ENCODE data around the gene TBX10.
"Not testable (repeated sequence)": the region's sequence is repeated elsewhere in the genome, so short reads cannot be mapped to it uniquely, and the experiment has no call there.

The TBX10 gene

GRCh38 chr11:67639438-67639859 is at the start of gene TBX10:
TSS of gene TBX10 (minus strand) at chr11:67639763. CDS start at chr11:67639472, 291 bp downstream.
- no peak for DNase-seq

- no peak for DNase-seq
These were observed 49.6 kb upstream of the TBX10 start for GRCh38 chr11:67689178-67689577.

GRCh38 chr11:67687986-67688385 is 48.4 kb upstream of the TBX10 start:
- no peak for DNase-seq

GRCh38 chr11:67685641-67686332 is 46.2 kb upstream of the TBX10 start:
- DNase-seq, result not testable (repeated sequence)

GRCh38 chr11:67682126-67683034 is 42.8 kb upstream of the TBX10 start:
- not testable (repeated sequence) for DNase-seq

- DNase-seq, result no peak
These were observed 41.3 kb upstream of the TBX10 start for GRCh38 chr11:67680696-67681470.

GRCh38 chr11:67675058-67675747 is 35.6 kb upstream of the TBX10 start:
- DNase-seq, result no peak

- no peak for DNase-seq
These were observed 34.9 kb upstream of the TBX10 start, which contains the start of gene ALDH3B2 for GRCh38 chr11:67674442-67674871. TSS of gene ALDH3B2 (minus strand) at chr11:67674623. CDS start at chr11:67666935, 7,688 bp downstream.

- no peak for DNase-seq
These were observed 34.3 kb upstream of the TBX10 start for GRCh38 chr11:67673902-67674301.

- DNase-seq, result no peak
These were observed 33.8 kb upstream of the TBX10 start for GRCh38 chr11:67673358-67673757.

GRCh38 chr11:67671211-67671520 is 31.6 kb upstream of the TBX10 start:
- no peak for DNase-seq

GRCh38 chr11:67670316-67671210 is 31.0 kb upstream of the TBX10 start:
- DNase-seq, result no peak

GRCh38 chr11:67668192-67668551 is 28.6 kb upstream of the TBX10 start:
- DNase-seq, result no peak

- no peak for DNase-seq
These were observed 28.1 kb upstream of the TBX10 start for GRCh38 chr11:67667490-67668191.

GRCh38 chr11:67666676-67667489 is 27.3 kb upstream of the TBX10 start:
- DNase-seq, result no peak

GRCh38 chr11:67666303-67666645 is 26.7 kb upstream of the TBX10 start:
- no peak for DNase-seq

GRCh38 chr11:67665541-67666302 is 26.2 kb upstream of the TBX10 start:
- DNase-seq, result no peak

GRCh38 chr11:67664696-67665540 is 25.4 kb upstream of the TBX10 start:
- no peak for DNase-seq
